DND-41 (cell line): ENCODE results near the gene HS3ST5.

ENCODE experiments used
- ATAC-seq: fragments of 200-7000 bp; cut with Tn5 transposase; 3 replicates; pipeline ENCODE4 v1.9.1; 2021; ENCODE audit warnings: low read depth; ENCODE audit not compliant: insufficient read depth
- DNase-seq: peaks from one replicate; pipeline ENCODE4 v3.0.0-alpha.2; 2020
- H2AFZ ChIP-seq: 2 replicates; pipeline ENCODE4 v1.6.0; 2012; ENCODE audit warnings: low read depth, low read length
- H3K27ac ChIP-seq: 2 replicates; pipeline ENCODE4 v1.5.1; 2012; ENCODE audit warnings: low read length, inconsistent platforms
- H3K27me3 ChIP-seq: fragments of 200-600 bp; sonication (generic); 2 replicates; pipeline ENCODE4 v1.6.0; 2012; ENCODE audit warnings: low read length, mild to moderate bottlenecking, inconsistent platforms; ENCODE audit not compliant: insufficient read depth, poor library complexity
- H3K36me3 ChIP-seq: 2 replicates; pipeline ENCODE4 v1.5.1; 2012; ENCODE audit warnings: low read length, inconsistent platforms; ENCODE audit not compliant: insufficient read depth
- H3K4me1 ChIP-seq: 2 replicates; pipeline ENCODE4 v1.5.1; 2012; ENCODE audit warnings: mild to moderate bottlenecking, low read length; ENCODE audit not compliant: insufficient read depth
- H3K4me2 ChIP-seq: 2 replicates; pipeline ENCODE4 v1.6.0; 2012; ENCODE audit warnings: mild to moderate bottlenecking, moderate library complexity, low read length, inconsistent platforms; ENCODE audit not compliant: insufficient read depth
- H3K4me3 ChIP-seq, 2 experiments: fragments of 200-600 bp in 1 of 2; shearing (Covaris generic) in 1 of 2; 2 replicates each; pipeline ENCODE4 v1.5.1; 2012 to 2016; ENCODE audit warnings: inconsistent platforms in 2 of 2, low read length in 2 of 2, mild to moderate bottlenecking in 2 of 2, low read depth in 1 of 2, moderate library complexity in 1 of 2
- H3K79me2 ChIP-seq: 2 replicates; pipeline ENCODE4 v1.6.0; 2012; ENCODE audit warnings: low read length, inconsistent platforms; ENCODE audit not compliant: insufficient read depth
- H3K9ac ChIP-seq: 2 replicates; pipeline ENCODE4 v1.6.0; 2012; ENCODE audit warnings: low read depth, mild to moderate bottlenecking, inconsistent platforms, low read length, moderate library complexity
- H3K9me3 ChIP-seq: 2 replicates; pipeline ENCODE4 v1.5.1; 2012; ENCODE audit warnings: low read length, moderate library complexity, mild to moderate bottlenecking, inconsistent platforms; ENCODE audit not compliant: insufficient read depth, severe bottlenecking
- H4K20me1 ChIP-seq: 2 replicates; pipeline ENCODE4 v1.6.0; 2012; ENCODE audit warnings: low read length; ENCODE audit not compliant: insufficient read depth
- CTCF ChIP-seq: IDR thresholded peaks from 2 replicates; pipeline ENCODE4 v1.5.1; 2012; ENCODE audit warnings: borderline replicate concordance, low read length, moderate library complexity, mild to moderate bottlenecking; ENCODE audit not compliant: poor library complexity, severe bottlenecking; ENCODE audit errors: extremely low read depth
- EZH2 ChIP-seq: IDR thresholded peaks from 3 replicates; pipeline ENCODE4 v1.6.1; 2012; ENCODE audit warnings: borderline replicate concordance, low read depth, mild to moderate bottlenecking, moderate library complexity, low read length, inconsistent platforms; ENCODE audit not compliant: severe bottlenecking

The HS3ST5 gene

GRCh38 chr6:114195631-114196403 lies 147.0 kb downstream of the HS3ST5 start:
- no peak overlapping the region for H3K9ac ChIP-seq
- no peaks in the 10 kb centered on the region for H3K4me1 ChIP-seq
- H3K4me3 ChIP-seq, result no peak overlapping the region
- DNase-seq, result no peak
- H4K20me1 ChIP-seq, result no peaks in the 10 kb centered on the region
- H3K9me3 ChIP-seq, result no peaks in the 10 kb centered on the region
- H3K4me2 ChIP-seq, result no peak overlapping the region
- TF ChIP-seq EZH2, result no peak
- no peak for TF ChIP-seq CTCF
- ATAC-seq, result no peak
- no peaks in the 10 kb centered on the region for H3K79me2 ChIP-seq
- no peak overlapping the region for H2AFZ ChIP-seq
- peaks cover 2% of the 10 kb centered on the region for H3K27me3 ChIP-seq
- no peak overlapping the region for H3K27ac ChIP-seq
- no peaks in the 10 kb centered on the region for H3K36me3 ChIP-seq

DNA sequence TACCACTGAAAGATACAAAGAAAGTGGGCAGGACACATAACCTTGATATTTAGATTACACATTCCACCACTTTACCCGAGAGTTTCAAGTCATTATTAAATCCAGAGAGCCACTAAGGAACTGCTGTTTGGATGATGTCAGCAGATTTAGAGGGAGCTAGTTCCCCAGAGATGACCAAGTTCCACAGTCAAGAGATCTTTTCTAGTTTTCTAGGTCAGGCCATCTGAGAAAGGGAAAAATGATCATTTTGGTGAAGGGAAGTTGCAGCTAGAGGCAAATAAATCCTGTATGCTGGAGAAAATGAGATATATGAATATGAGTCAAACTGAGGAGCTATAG lies 147.8 kb downstream of the HS3ST5 start:
- no peak overlapping the region for H3K9ac ChIP-seq
- no peaks in the 10 kb centered on the region for H3K9me3 ChIP-seq
- H3K27ac ChIP-seq, result no peak overlapping the region
- ATAC-seq (no peak), DNase-seq (no peak)
- H3K27me3 ChIP-seq, result peaks cover 2% of the 10 kb centered on the region
- H3K79me2 ChIP-seq, result no peaks in the 10 kb centered on the region
- TF ChIP-seq EZH2 (no peak), CTCF (no peak)
- H3K4me3 ChIP-seq, result no peak overlapping the region
- no peaks in the 10 kb centered on the region for H3K36me3 ChIP-seq
- H2AFZ ChIP-seq, result no peak overlapping the region
- no peak overlapping the region for H3K4me2 ChIP-seq
- H3K4me1 ChIP-seq, result no peaks in the 10 kb centered on the region
- no peaks in the 10 kb centered on the region for H4K20me1 ChIP-seq

- H3K27me3 ChIP-seq, result peaks cover 2% of the 10 kb centered on the region
- H3K9me3 ChIP-seq, result no peaks in the 10 kb centered on the region
- no peak overlapping the region for H3K27ac ChIP-seq
- DNase-seq, result peak; percentile 4
- TF ChIP-seq EZH2 (no peak), CTCF (no peak)
- H3K9ac ChIP-seq, result no peak overlapping the region
- H4K20me1 ChIP-seq, result no peaks in the 10 kb centered on the region
- no peaks in the 10 kb centered on the region for H3K79me2 ChIP-seq
- H3K36me3 ChIP-seq, result no peaks in the 10 kb centered on the region
- no peak overlapping the region for H2AFZ ChIP-seq
- no peaks in the 10 kb centered on the region for H3K4me1 ChIP-seq
- H3K4me3 ChIP-seq, result no peak overlapping the region
- no peak overlapping the region for H3K4me2 ChIP-seq
- no peak for ATAC-seq
Observed at GRCh38 chr6:114194362-114195026, 148.3 kb downstream of the HS3ST5 start.
